RWPE2 (cell line): ENCODE measurements around the gene CD79B.
A peak's percentile ranks its signal among the peaks of the same experiment; 100 is the strongest.
"Not testable (repeated sequence)": the region's sequence is repeated elsewhere in the genome, so short reads cannot be mapped to it uniquely, and the experiment has no call there.

ENCODE experiments used
- ATAC-seq: fragments of 200-7000 bp; cut with Tn5 transposase; 3 replicates; pipeline ENCODE4 v1.9.1; 2021; ENCODE audit warnings: low read depth
- DNase-seq: peaks from one replicate; pipeline ENCODE4 v3.0.0-alpha.2; 2020; ENCODE audit warnings: low spot score
- H3K27ac ChIP-seq: fragments of 450-650 bp; 2 replicates; pipeline ENCODE4 v1.5.1; 2017; ENCODE audit warnings: mild to moderate bottlenecking; ENCODE audit not compliant: poor library complexity, severe bottlenecking
- H3K27me3 ChIP-seq: fragments of 250-450 bp; sonication (Bioruptor Pico); 2 replicates; pipeline ENCODE4 v1.5.1; 2021; ENCODE audit warnings: mild to moderate bottlenecking, moderate library complexity; ENCODE audit not compliant: insufficient read depth, poor library complexity, severe bottlenecking
- H3K36me3 ChIP-seq: fragments of 250-450 bp; sonication (Bioruptor Pico); 2 replicates; pipeline ENCODE4 v1.5.1; 2020; ENCODE audit warnings: low read depth, mild to moderate bottlenecking, moderate library complexity
- H3K4me1 ChIP-seq: fragments of 250-450 bp; sonication (Bioruptor Pico); 2 replicates; pipeline ENCODE4 v1.5.1; 2021; ENCODE audit warnings: mild to moderate bottlenecking, moderate library complexity; ENCODE audit not compliant: insufficient read depth, poor library complexity, severe bottlenecking
- H3K4me3 ChIP-seq: fragments of 250-450 bp; sonication (Bioruptor Pico); 2 replicates; pipeline ENCODE4 v1.5.1; 2021; ENCODE audit warnings: mild to moderate bottlenecking, moderate library complexity; ENCODE audit not compliant: severe bottlenecking
- H3K9me3 ChIP-seq: fragments of 250-450 bp; sonication (Bioruptor Pico); 2 replicates; pipeline ENCODE4 v1.5.1; 2021; ENCODE audit warnings: mild to moderate bottlenecking, moderate library complexity; ENCODE audit not compliant: severe bottlenecking
- CTCF ChIP-seq: fragments of 450-650 bp; IDR thresholded peaks from one replicate; pipeline ENCODE4 v1.5.1; 2017; ENCODE audit warnings: mild to moderate bottlenecking, moderate library complexity; ENCODE audit not compliant: poor library complexity, severe bottlenecking

Gene CD79B

GRCh38 chr17:63903787-63904201 lies 28.3 kb downstream of the CD79B start:
- not testable (repeated sequence) for H3K27ac ChIP-seq, H3K9me3 ChIP-seq, DNase-seq, H3K27me3 ChIP-seq, H3K4me3 ChIP-seq, H3K36me3 ChIP-seq, H3K4me1 ChIP-seq
- peak; percentile 37 for ATAC-seq
- TF ChIP-seq CTCF: peak; percentile 62

- H3K9me3 ChIP-seq, H3K27ac ChIP-seq, H3K4me1 ChIP-seq, H3K4me3 ChIP-seq, H3K36me3 ChIP-seq, ATAC-seq, H3K27me3 ChIP-seq: not testable (repeated sequence)
- DNase-seq: peak; percentile 24
Measured at GRCh38 chr17:63901971-63902370, 30.2 kb downstream of the CD79B start.

- peak; percentile 71 for ATAC-seq
- H3K27me3 ChIP-seq, H3K9me3 ChIP-seq: not testable (repeated sequence)
Measured at GRCh38 chr17:63898899-63899798, 33.0 kb downstream of the CD79B start.

GRCh38 chr17:63896524-63897354 lies 35.4 kb downstream of the CD79B start, which contains the start of gene CSH1:
TSS of gene CSH1 (minus strand) at chr17:63896574. CDS start at chr17:63896511, 63 bp downstream.
- not testable (repeated sequence) for H3K27me3 ChIP-seq, ATAC-seq, H3K9me3 ChIP-seq, H3K4me3 ChIP-seq, H3K4me1 ChIP-seq, DNase-seq, H3K27ac ChIP-seq, H3K36me3 ChIP-seq

More at GRCh38 chr17:63898899-63899798, 33.0 kb downstream of the CD79B start:
- not testable (repeated sequence) for H3K27ac ChIP-seq, H3K36me3 ChIP-seq, DNase-seq, H3K4me1 ChIP-seq, H3K4me3 ChIP-seq

GRCh38 chr17:63894821-63895220 lies 37.3 kb downstream of the CD79B start:
- not testable (repeated sequence) for H3K9me3 ChIP-seq, H3K27ac ChIP-seq, H3K27me3 ChIP-seq, H3K36me3 ChIP-seq, H3K4me1 ChIP-seq, DNase-seq, H3K4me3 ChIP-seq, ATAC-seq

- H3K36me3 ChIP-seq, DNase-seq, H3K27ac ChIP-seq, H3K4me1 ChIP-seq, H3K9me3 ChIP-seq, H3K4me3 ChIP-seq, H3K27me3 ChIP-seq, ATAC-seq: not testable (repeated sequence)
Measured at GRCh38 chr17:63894021-63894420, 38.1 kb downstream of the CD79B start.

- H3K4me3 ChIP-seq, H3K36me3 ChIP-seq, H3K27ac ChIP-seq, H3K9me3 ChIP-seq, H3K27me3 ChIP-seq, ATAC-seq, H3K4me1 ChIP-seq, DNase-seq: not testable (repeated sequence)
Measured at GRCh38 chr17:63892316-63893037, 39.7 kb downstream of the CD79B start.
